ENCODE results near the gene KIRREL3.

Gene KIRREL3

GRCh38 chr11:126713806-126714205, 286.8 kb downstream of the KIRREL3 start:
- H3K4me3 ChIP-seq (ENCODE audit: low read length) = no peak overlapping the region
- no peaks in the 10 kb centered on the region for H3K36me3 ChIP-seq (replicated peaks; ENCODE audit: low read depth, low read length)
- no peaks in the 10 kb centered on the region for H3K9me3 ChIP-seq (ENCODE audit: insufficient read depth, low read length)
- no peaks in the 10 kb centered on the region for H4K20me1 ChIP-seq (ENCODE audit: insufficient read depth, low read length)
- H3K27me3 ChIP-seq (ENCODE audit: low read depth, low read length) = peaks cover 32% of the 10 kb centered on the region
- no peaks in the 10 kb centered on the region for H3K79me2 ChIP-seq (ENCODE audit: low read length)
- no peak for TF ChIP-seq EZH2phosphoT487 (IDR thresholded peaks at IDR 0.05; ENCODE audit: low read depth)
- TF ChIP-seq, protein P1, sequence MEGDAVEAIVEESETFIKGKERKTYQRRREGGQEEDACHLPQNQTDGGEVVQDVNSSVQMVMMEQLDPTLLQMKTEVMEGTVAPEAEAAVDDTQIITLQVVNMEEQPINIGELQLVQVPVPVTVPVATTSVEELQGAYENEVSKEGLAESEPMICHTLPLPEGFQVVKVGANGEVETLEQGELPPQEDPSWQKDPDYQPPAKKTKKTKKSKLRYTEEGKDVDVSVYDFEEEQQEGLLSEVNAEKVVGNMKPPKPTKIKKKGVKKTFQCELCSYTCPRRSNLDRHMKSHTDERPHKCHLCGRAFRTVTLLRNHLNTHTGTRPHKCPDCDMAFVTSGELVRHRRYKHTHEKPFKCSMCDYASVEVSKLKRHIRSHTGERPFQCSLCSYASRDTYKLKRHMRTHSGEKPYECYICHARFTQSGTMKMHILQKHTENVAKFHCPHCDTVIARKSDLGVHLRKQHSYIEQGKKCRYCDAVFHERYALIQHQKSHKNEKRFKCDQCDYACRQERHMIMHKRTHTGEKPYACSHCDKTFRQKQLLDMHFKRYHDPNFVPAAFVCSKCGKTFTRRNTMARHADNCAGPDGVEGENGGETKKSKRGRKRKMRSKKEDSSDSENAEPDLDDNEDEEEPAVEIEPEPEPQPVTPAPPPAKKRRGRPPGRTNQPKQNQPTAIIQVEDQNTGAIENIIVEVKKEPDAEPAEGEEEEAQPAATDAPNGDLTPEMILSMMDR (IDR thresholded peaks at IDR 0.05; ENCODE audit: low read depth, low read length) = no peak
- H2AFZ ChIP-seq (ENCODE audit: low read depth, low read length) = no peak overlapping the region
- no peaks in the 10 kb centered on the region for H3K4me1 ChIP-seq (ENCODE audit: low read length)
- no peak overlapping the region for H3K9ac ChIP-seq (ENCODE audit: low read length)
- H3K27ac ChIP-seq (ENCODE audit: low read length) = no peak overlapping the region
- H3K4me2 ChIP-seq (ENCODE audit: low read length) = no peak overlapping the region

GRCh38 chr11:126711977-126712625, 288.5 kb downstream of the KIRREL3 start:
- Histone ChIP-seq H3K4me2 (ENCODE audit: low read length) (no peak overlapping the region), H3K9me3 (ENCODE audit: insufficient read depth, low read length) (no peaks in the 10 kb centered on the region), H4K20me1 (ENCODE audit: insufficient read depth, low read length) (no peaks in the 10 kb centered on the region), H3K36me3 (replicated peaks; ENCODE audit: low read depth, low read length) (no peaks in the 10 kb centered on the region), H3K9ac (ENCODE audit: low read length) (no peak overlapping the region), H3K27ac (ENCODE audit: low read length) (no peak overlapping the region), H2AFZ (ENCODE audit: low read depth, low read length) (no peak overlapping the region), H3K27me3 (ENCODE audit: low read depth, low read length) (peaks cover 20% of the 10 kb centered on the region; the same call in 1 of the 2 replicates), H3K4me3 (ENCODE audit: low read length) (no peak overlapping the region), H3K79me2 (ENCODE audit: low read length) (no peaks in the 10 kb centered on the region), H3K4me1 (ENCODE audit: low read length) (no peaks in the 10 kb centered on the region)
- TF ChIP-seq, protein P1 (IDR thresholded peaks at IDR 0.05; ENCODE audit: low read depth, low read length) = no peak
- TF ChIP-seq EZH2phosphoT487 (IDR thresholded peaks at IDR 0.05; ENCODE audit: low read depth) = no peak

DNA sequence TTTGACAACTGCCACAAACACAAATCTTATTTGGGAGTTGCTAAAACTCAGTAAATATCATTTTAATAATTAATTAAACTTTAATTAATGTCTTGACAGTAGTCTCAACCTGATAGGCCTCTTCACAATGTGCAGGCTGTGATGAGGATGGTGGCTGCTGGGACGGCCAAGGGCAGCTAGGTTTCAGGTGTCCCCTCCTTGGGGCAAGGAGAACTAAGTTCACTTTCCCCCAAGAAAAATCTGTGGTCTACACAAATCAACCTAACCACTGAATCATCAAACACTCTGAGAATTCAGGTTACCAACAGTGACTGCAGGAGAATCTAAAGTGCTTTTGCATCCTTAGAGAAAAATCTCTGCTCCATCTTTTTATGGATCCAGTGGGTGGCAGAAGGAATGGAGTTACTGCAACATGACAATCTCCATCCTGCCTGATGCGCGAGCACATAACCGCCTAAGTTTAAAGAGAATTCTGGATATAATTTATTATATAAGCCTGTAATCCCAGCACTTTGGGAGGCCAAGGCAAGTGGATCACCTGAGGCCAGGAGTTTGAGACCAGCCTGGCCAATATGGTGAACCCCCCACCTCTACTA, 289.7 kb downstream of the KIRREL3 start:
- Histone ChIP-seq H4K20me1 (ENCODE audit: insufficient read depth, low read length) (no peaks in the 10 kb centered on the region), H3K27me3 (ENCODE audit: low read depth, low read length) (peaks cover 20% of the 10 kb centered on the region; the same call in 1 of the 2 replicates), H3K36me3 (replicated peaks; ENCODE audit: low read depth, low read length) (no peaks in the 10 kb centered on the region), H3K4me2 (ENCODE audit: low read length) (no peak overlapping the region), H3K79me2 (ENCODE audit: low read length) (no peaks in the 10 kb centered on the region), H2AFZ (ENCODE audit: low read depth, low read length) (no peak overlapping the region), H3K9me3 (ENCODE audit: insufficient read depth, low read length) (no peaks in the 10 kb centered on the region), H3K27ac (ENCODE audit: low read length) (no peak overlapping the region), H3K4me3 (ENCODE audit: low read length) (no peak overlapping the region), H3K9ac (ENCODE audit: low read length) (no peak overlapping the region), H3K4me1 (ENCODE audit: low read length) (no peaks in the 10 kb centered on the region)
- TF ChIP-seq, protein P1 (IDR thresholded peaks at IDR 0.05; ENCODE audit: low read depth, low read length) = no peak
- TF ChIP-seq EZH2phosphoT487 (IDR thresholded peaks at IDR 0.05; ENCODE audit: low read depth) = no peak

DNA sequence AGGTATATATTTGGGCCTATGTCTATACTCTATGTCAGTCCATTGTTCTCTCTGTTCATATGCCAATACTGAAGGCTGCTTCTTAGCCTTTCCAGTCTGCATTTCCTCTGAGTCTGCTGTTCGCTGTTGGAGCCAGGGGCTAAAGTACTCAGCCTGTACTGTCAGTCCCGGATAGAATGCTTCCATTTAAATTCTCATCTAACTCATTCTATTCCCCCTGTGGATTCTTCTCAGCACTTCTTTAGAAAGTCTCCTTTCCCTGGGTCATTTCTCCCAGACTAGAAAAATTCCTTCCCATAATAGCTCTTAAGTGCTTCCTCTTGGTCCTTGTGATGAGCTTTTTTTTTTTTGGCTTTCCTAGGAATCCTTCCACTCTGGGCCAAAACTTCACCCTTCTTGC, 293.1 kb downstream of the KIRREL3 start:
- Histone ChIP-seq H3K4me2 (ENCODE audit: low read length) (no peak overlapping the region), H3K36me3 (replicated peaks; ENCODE audit: low read depth, low read length) (no peaks in the 10 kb centered on the region), H3K9ac (ENCODE audit: low read length) (no peak overlapping the region), H3K79me2 (ENCODE audit: low read length) (no peaks in the 10 kb centered on the region), H3K4me3 (ENCODE audit: low read length) (no peak overlapping the region), H3K27me3 (ENCODE audit: low read depth, low read length) (peaks cover 26% of the 10 kb centered on the region; the same call in 1 of the 2 replicates), H4K20me1 (ENCODE audit: insufficient read depth, low read length) (no peaks in the 10 kb centered on the region), H3K27ac (ENCODE audit: low read length) (no peak overlapping the region), H3K4me1 (ENCODE audit: low read length) (no peaks in the 10 kb centered on the region), H2AFZ (ENCODE audit: low read depth, low read length) (no peak overlapping the region), H3K9me3 (ENCODE audit: insufficient read depth, low read length) (no peaks in the 10 kb centered on the region)
- TF ChIP-seq, protein P1 (IDR thresholded peaks at IDR 0.05; ENCODE audit: low read depth, low read length) = no peak
- TF ChIP-seq EZH2phosphoT487 (IDR thresholded peaks at IDR 0.05; ENCODE audit: low read depth) = no peak
